Effector memory CD4-positive, alpha-beta T cell (primary cell): Measurements from ENCODE around the gene FLYWCH1.
"Not testable (repeated sequence)": the region's sequence is repeated elsewhere in the genome, so short reads cannot be mapped to it uniquely, and the experiment has no call there.

Source experiments
- DNase-seq, 3 donors: peaks; one replicate each; pipeline ENCODE4 v3.0.0-alpha.2; 2020
- H3K27ac ChIP-seq: 2 replicates; pipeline ENCODE4 v1.7.0; 2013; ENCODE audit warnings: mild to moderate bottlenecking, low read length, moderate library complexity; ENCODE audit not compliant: insufficient read depth, poor library complexity, severe bottlenecking
- H3K27me3 ChIP-seq: replicated peaks from 2 replicates; pipeline ENCODE4 v1.7.0; 2013; ENCODE audit warnings: mild to moderate bottlenecking, low read length; ENCODE audit not compliant: insufficient read depth, control insufficient read depth, poor library complexity, severe bottlenecking
- H3K36me3 ChIP-seq: 2 replicates; pipeline ENCODE4 v1.7.0; 2013; ENCODE audit warnings: mild to moderate bottlenecking, low read length, moderate library complexity; ENCODE audit not compliant: control insufficient read depth, insufficient read depth
- H3K4me1 ChIP-seq: 2 replicates; pipeline ENCODE4 v1.7.0; 2013; ENCODE audit warnings: low read length, mild to moderate bottlenecking; ENCODE audit not compliant: control insufficient read depth, insufficient read depth, poor library complexity, severe bottlenecking
- H3K4me3 ChIP-seq: 2 replicates; pipeline ENCODE4 v1.7.0; 2013; ENCODE audit warnings: low read length, low read depth, mild to moderate bottlenecking; ENCODE audit not compliant: insufficient read depth, poor library complexity, severe bottlenecking
- H3K9me3 ChIP-seq: 2 replicates; pipeline ENCODE4 v1.7.0; 2013; ENCODE audit warnings: mild to moderate bottlenecking, low read length, moderate library complexity; ENCODE audit not compliant: control insufficient read depth

Gene FLYWCH1

DNA sequence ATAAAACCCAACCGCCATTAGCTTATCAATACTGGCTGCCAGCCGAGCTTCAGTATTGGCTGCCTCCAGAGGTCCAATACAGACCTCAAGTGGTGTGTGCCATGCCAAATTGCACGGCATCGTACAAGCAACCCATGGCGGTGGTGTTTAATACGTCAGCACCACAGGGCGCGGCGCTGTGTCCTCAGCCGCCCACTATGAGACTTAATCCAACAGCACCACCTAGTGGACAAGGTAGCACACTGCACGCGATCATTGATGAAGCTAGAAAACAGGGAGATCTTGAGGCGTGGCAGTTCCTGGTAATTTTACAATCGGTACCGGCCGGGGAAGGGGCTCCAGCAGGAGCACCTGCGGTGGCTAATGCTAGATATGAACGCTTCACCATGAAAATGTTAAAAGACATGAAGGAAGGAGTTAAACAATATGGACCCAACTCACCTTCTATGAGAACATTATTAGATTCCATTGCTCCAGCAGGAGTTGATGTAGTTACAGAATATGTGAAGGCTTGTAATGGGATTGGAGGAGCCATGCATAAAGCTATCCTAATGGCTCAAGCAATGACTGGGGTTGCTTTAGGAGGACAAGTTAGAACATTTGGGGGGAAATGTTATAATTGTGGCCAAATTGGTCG is 15.4 kb downstream of the FLYWCH1 start:
- Histone ChIP-seq H3K36me3 (peaks cover 15% of the 10 kb centered on the region), H3K27ac (no peak overlapping the region)

GRCh38 chr16:2928151-2928550 is 16.4 kb downstream of the FLYWCH1 start:
- H3K9me3 ChIP-seq, DNase-seq, H3K4me3 ChIP-seq, H3K27me3 ChIP-seq, H3K4me1 ChIP-seq, H3K27ac ChIP-seq: not testable (repeated sequence)
- H3K36me3 ChIP-seq, result peaks cover 12% of the 10 kb centered on the region

More for the DNA sequence above, 15.4 kb downstream of the FLYWCH1 start:
- Histone ChIP-seq H3K4me3 (no peak overlapping the region), H3K4me1 (no peaks in the 10 kb centered on the region), H3K27me3 (no peaks in the 10 kb centered on the region), H3K9me3 (no peaks in the 10 kb centered on the region)
- DNase-seq, result peak; percentile 74 to 83 (median 76)

GRCh38 chr16:2928796-2929195 is 17.1 kb downstream of the FLYWCH1 start:
- H3K4me1 ChIP-seq, result no peaks in the 10 kb centered on the region
- H3K9me3 ChIP-seq, result no peaks in the 10 kb centered on the region
- no peak overlapping the region for H3K27ac ChIP-seq
- no peaks in the 10 kb centered on the region for H3K27me3 ChIP-seq
- no peak for DNase-seq
- no peak overlapping the region for H3K4me3 ChIP-seq
- H3K36me3 ChIP-seq, result peaks cover 12% of the 10 kb centered on the region

- H3K4me3 ChIP-seq, result no peak overlapping the region
- no peak overlapping the region for H3K27ac ChIP-seq
- H3K36me3 ChIP-seq, result peaks cover 21% of the 10 kb centered on the region
- no peaks in the 10 kb centered on the region for H3K27me3 ChIP-seq
- no peak for DNase-seq
- no peaks in the 10 kb centered on the region for H3K9me3 ChIP-seq
- H3K4me1 ChIP-seq, result no peaks in the 10 kb centered on the region
Measured at GRCh38 chr16:2929693-2930092, 18.0 kb downstream of the FLYWCH1 start.

DNA sequence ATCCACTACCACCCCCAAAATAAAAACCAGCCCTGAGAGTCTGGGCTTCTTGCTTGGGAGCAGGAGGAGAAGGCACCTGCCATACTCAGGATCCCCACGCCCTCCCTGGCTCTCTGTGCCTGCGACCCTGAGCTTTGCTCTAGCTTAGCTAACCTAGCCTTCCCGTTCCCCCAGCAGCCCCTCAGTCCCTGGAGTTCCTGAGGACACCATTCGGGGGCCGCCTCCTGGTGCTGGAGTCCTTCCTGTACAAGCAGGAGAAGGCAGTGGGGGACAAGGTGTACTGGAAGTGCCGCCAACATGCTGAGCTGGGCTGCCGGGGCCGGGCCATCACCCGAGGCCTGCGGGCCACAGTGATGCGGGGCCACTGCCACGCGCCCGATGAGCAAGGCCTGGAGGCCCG is 18.5 kb downstream of the FLYWCH1 start:
- H3K36me3 ChIP-seq, result peaks cover 27% of the 10 kb centered on the region
- H3K9me3 ChIP-seq, result no peaks in the 10 kb centered on the region
- no peaks in the 10 kb centered on the region for H3K4me1 ChIP-seq
- H3K27ac ChIP-seq, result no peak overlapping the region
- no peaks in the 10 kb centered on the region for H3K27me3 ChIP-seq
- no peak for DNase-seq
- no peak overlapping the region for H3K4me3 ChIP-seq

- H3K27ac ChIP-seq, H3K4me3 ChIP-seq, H3K9me3 ChIP-seq, H3K27me3 ChIP-seq, H3K4me1 ChIP-seq, DNase-seq: not testable (repeated sequence)
- peaks cover 36% of the 10 kb centered on the region for H3K36me3 ChIP-seq
Measured at GRCh38 chr16:2931231-2931914, 19.6 kb downstream of the FLYWCH1 start.

- no peaks in the 10 kb centered on the region for H3K9me3 ChIP-seq
- no peak for DNase-seq
- no peaks in the 10 kb centered on the region for H3K27me3 ChIP-seq
- H3K4me1 ChIP-seq, result no peaks in the 10 kb centered on the region
- no peak overlapping the region for H3K27ac ChIP-seq
- no peak overlapping the region for H3K4me3 ChIP-seq
- H3K36me3 ChIP-seq, result peaks cover 52% of the 10 kb centered on the region
Measured at GRCh38 chr16:2933136-2933535, 21.4 kb downstream of the FLYWCH1 start.

DNA sequence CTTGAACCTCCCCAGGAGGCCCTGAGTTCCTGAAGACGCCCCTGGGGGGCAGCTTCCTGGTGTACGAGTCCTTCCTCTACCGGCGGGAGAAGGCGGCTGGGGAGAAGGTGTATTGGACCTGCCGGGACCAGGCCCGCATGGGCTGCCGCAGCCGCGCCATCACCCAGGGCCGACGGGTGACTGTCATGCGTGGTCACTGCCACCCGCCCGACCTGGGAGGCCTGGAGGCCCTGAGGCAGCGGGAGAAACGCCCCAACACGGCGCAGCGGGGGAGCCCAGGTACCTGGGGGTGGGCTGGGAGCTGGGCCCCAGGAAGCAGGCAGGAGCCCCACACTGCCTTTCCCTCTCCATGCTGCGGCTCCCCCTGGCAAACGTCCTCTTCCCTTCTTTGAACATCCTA is 22.0 kb downstream of the FLYWCH1 start:
- Histone ChIP-seq H3K36me3 (peaks cover 54% of the 10 kb centered on the region), H3K9me3 (no peaks in the 10 kb centered on the region), H3K27me3 (no peaks in the 10 kb centered on the region), H3K27ac (no peak overlapping the region), H3K4me3 (no peak overlapping the region), H3K4me1 (no peaks in the 10 kb centered on the region)
- no peak for DNase-seq

GRCh38 chr16:2934450-2934849 is 22.7 kb downstream of the FLYWCH1 start:
- H3K36me3 ChIP-seq, result peaks cover 54% of the 10 kb centered on the region
- no peaks in the 10 kb centered on the region for H3K27me3 ChIP-seq
- H3K9me3 ChIP-seq, result no peaks in the 10 kb centered on the region
- no peak overlapping the region for H3K4me3 ChIP-seq
- no peak for DNase-seq
- H3K27ac ChIP-seq, result no peak overlapping the region
- H3K4me1 ChIP-seq, result no peaks in the 10 kb centered on the region

GRCh38 chr16:2936436-2937011 is 24.8 kb downstream of the FLYWCH1 start:
- no peak overlapping the region for H3K27ac ChIP-seq
- peaks cover 50% of the 10 kb centered on the region for H3K36me3 ChIP-seq

More at GRCh38 chr16:2936436-2937011, 24.8 kb downstream of the FLYWCH1 start:
- DNase-seq, result no peak
- Histone ChIP-seq H3K27me3 (no peaks in the 10 kb centered on the region), H3K4me1 (no peaks in the 10 kb centered on the region), H3K9me3 (no peaks in the 10 kb centered on the region), H3K4me3 (no peak overlapping the region)
